ENCODE results near the gene SNX25.
"Not testable (repeated sequence)": the region's sequence is repeated elsewhere in the genome, so short reads cannot be mapped to it uniquely, and the experiment has no call there.

The SNX25 gene

GRCh38 chr4:185205073-185205472 is 4.3 kb upstream of the SNX25 start:
- DNase-seq, result not testable (repeated sequence)

GRCh38 chr4:185205697-185206342 is 3.6 kb upstream of the SNX25 start:
- no peak for DNase-seq

GRCh38 chr4:185207466-185207865 is 1.9 kb upstream of the SNX25 start:
- DNase-seq, result no peak

DNA sequence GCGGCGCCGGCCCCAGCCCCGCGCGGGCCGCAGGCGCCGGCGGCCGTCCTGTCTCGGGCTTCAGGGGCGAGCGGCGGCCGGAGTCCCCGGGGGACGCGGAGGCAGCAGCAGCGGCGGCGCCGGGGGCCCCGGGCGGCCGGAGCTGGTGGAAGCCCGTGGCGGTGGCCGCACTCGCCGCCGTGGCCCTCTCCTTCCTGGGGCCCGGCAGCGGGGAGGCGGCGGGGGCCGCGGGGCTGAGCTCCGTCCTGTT is 379 bp downstream of the SNX25 start:
- not testable (repeated sequence) for DNase-seq

GRCh38 chr4:185210102-185210981 is 944 bp downstream of the SNX25 start:
- DNase-seq, result no peak

GRCh38 chr4:185211035-185211434 is 1.6 kb downstream of the SNX25 start:
- DNase-seq, result no peak

- no peak for DNase-seq
These were observed 2.2 kb downstream of the SNX25 start for GRCh38 chr4:185211641-185212040.

- DNase-seq, result no peak
These were observed 3.2 kb downstream of the SNX25 start for GRCh38 chr4:185212581-185212980.

GRCh38 chr4:185213877-185214276 is 4.5 kb downstream of the SNX25 start:
- DNase-seq, result no peak

GRCh38 chr4:185215261-185215660 is 5.9 kb downstream of the SNX25 start:
- DNase-seq, result no peak

DNA sequence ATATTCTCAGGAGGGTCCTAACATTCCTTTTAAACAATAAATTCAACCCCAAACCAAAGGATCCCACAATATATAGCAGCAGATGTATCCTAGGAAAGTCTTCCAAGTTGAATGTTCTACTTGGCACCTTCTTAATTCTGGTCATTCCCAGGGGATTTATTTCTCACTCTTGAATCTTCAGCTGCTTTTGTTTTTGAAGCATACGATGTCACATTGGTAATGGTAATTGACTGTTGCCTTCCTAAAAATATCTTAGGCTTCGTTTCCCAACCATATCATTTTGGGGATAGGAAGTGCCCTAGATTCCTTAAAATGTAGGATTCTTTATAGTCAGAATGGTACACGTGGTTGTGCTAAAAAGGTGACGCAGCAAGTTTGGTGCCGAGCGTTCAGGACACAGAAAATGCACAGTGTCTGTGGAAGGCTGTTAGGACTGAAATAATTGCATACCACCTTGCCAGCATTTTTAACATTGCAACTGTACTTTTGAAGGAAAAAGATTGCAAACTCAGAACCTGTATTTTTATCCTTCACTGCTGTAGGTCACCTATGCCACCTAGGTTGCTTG is 8.1 kb downstream of the SNX25 start:
- no peak for DNase-seq

DNA sequence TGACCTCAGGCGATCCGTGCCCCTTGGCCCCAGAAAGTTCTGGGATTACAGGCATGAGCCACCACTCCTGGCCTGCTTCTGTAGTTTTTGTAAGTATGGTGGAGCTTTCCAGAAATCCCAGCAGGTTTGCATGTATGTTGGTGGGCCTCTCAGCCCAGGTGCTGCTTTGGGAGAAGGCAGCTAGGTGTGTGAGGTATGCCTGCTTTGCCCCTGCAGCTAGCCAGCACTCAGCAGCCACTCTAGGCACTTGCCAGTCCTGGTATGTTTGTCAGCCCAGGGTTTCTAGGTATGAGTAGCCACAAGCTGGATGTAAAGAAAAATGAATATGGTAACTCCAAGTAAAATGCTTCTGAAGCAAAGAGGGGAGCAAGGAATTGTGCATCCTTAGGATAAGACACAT is 8.9 kb downstream of the SNX25 start:
- no peak for DNase-seq

DNA sequence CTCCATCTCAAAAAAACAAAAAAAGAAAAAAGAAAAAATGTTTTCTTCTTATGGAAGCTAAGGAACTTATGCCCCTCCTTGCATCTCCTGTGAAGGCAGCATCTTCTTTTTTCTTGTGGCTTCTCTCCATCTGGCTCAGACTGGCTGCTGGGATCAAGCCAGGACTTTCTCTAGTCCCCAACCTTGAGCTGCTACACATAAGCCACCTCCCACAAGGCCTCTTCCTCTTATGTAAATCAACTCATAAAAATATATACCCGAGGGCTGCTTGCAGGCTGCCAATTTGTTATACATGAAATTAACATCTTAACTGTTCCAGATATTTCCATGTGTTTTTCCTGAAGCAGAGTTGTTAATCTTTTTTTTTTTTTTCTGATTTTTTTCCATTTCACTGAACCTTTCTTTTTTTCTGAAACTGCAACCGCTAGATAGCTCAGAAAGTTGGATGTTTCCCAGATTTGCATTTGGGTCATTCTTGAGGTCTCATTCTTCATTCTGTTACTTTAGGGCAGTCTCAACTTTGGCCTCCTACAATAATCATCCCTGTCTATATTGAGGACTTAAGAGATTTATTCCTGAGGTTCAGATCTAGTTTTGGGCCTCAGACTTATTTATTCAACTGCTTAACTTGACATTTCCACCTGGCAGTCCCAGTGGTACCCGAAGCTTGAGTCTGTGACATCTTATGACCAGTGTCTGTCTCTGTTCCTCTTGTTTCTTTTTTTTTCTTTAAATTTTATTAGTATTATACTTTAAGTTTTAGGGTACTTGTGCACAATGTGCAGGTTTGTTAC is 10.3 kb downstream of the SNX25 start:
- no peak for DNase-seq

DNA sequence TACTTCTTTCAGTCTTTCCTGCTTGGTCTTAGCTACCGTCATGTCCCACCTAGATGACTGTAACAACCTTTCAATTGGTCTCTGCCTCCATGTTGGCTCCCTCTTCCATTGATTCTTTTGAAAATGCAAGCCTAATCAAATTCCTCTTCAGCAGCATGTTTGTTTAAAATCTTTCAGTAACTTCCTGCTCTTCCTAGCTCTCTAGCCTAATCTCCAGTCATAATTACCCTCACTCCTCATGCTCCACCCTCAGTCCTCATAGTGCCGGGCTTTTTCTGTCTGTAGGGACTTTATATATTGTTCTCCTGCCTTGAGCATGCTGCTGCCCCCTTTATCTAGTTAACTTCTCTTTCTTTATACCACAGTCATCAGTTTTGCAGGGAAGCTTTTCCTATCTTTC is 12.1 kb downstream of the SNX25 start:
- DNase-seq, result no peak

GRCh38 chr4:185221912-185222311 is 12.5 kb downstream of the SNX25 start:
- DNase-seq, result no peak

- no peak for DNase-seq
These were observed 13.2 kb downstream of the SNX25 start for GRCh38 chr4:185222598-185222997.

DNA sequence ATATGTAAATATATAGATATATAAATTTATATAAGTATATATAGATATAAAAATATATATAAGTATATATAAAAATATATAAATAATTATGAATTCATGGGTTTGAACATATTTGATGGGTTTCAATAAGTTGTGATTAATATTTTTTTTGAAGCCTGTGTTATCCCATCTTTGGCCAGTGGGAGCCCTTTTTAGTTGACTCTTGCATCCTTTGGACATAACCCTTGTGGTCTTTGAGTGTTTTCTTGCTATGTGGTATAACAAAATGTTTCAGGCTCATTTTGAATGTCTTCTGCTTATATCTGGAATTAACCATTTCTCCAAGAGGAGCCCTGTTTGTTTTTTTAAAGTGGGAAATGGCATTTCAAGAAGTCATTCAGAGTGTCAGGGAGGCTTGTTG is 15.2 kb downstream of the SNX25 start:
- no peak for DNase-seq

DNA sequence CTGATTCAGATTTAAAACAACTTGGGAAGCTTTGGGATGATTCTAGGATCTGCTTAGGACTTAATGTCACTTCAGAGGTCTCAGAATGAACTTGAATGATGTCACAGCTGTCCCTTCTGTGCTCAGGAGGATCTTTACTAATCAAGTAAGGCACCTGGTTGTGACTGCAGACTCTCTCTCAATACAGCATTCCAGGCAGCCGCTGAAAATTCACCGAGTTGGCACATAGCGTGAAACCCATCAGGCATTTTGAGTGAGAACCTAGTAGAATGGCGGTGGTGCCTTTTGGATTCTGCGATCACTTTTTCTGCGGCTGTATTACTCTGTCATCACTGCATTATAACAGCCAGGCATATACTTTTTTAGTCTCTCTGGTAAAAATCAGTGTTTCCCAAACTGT is 16.5 kb downstream of the SNX25 start:
- no peak for DNase-seq

- DNase-seq, result no peak
These were observed 17.7 kb downstream of the SNX25 start for GRCh38 chr4:185227131-185227551.

- DNase-seq, result no peak
These were observed 18.4 kb downstream of the SNX25 start for GRCh38 chr4:185227713-185228278.

DNA sequence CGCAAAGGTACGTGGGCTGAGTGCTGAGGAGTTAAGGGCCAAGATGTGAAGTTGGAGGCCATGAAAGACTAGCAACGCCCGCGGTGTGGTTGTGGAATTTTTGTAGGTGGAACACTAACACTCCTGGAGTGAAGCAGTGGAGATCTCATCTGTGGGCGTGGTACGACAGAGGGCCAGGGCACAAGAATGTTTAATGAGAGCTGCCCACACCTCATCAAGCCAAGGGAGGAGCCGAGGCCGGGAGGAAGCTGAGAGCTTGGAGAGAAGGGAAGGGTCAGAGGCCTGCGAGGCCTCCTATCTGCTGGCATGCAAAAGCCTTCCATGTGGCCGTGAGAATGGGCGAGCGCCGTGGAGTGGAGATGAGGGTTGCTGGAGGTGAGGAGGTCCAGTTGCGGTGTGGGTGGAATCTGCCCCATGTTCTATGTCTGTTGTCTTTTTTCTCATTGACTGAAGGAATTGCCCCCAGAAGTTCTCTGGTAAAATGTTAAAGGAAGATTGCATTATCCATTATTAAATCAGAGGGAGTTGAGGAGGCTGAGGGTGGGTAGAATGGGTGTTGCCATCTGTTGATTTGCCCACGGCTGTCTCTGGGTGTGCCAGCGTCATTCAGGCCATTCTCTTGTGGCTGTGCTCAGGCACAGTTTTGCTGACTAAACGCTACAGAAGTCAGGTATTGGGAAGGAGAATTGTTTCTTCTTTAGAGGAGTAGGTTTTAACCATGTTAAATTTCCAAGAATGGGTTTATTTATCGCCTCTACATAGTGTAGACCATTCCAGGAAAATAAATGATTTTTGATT is 19.8 kb downstream of the SNX25 start:
- no peak for DNase-seq

- no peak for DNase-seq
These were observed 23.0 kb downstream of the SNX25 start for GRCh38 chr4:185232370-185232769.
